IPS DF 19.7 (cell line): ENCODE measurements around the gene PSMB7.

ENCODE experiments used
- DNase-seq: peaks from one replicate; pipeline ENCODE4 v3.0.0-alpha.2; 2013; ENCODE audit warnings: low read depth, low spot score

PSMB7 gene

GRCh38 chr9:124415102-124415851 lies at the start of gene PSMB7:
PSMB7 (minus strand) TSS chr9:124415442; CDS start chr9:124415425, 17 bp downstream.
- DNase-seq: peak; percentile 74

DNA sequence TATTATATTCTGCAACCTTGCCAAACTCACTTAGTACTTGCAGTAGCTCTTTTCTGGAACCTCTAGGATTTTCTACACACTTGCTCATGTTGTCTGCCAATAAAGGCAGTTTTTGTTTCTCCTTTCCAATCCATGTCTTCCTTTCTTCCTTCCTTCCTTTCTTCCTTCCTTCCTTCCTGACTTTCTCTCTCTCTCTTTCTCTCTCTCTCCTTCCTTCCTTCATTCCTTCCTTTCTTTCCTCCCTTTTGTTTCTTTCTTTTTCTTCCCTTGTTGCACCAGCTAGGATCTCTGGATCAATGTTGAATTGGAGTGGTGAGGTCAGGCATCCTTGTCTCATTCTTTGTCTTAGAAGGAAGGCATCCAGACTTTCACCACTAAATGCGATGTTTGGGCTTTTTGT lies 47.5 kb upstream of the PSMB7 start:
- no peak for DNase-seq

- no peak for DNase-seq
These were observed 43.2 kb upstream of the PSMB7 start for GRCh38 chr9:124458441-124458840.

- no peak for DNase-seq
These were observed 42.7 kb upstream of the PSMB7 start for GRCh38 chr9:124457887-124458431.

- no peak for DNase-seq
These were observed 42.0 kb upstream of the PSMB7 start for GRCh38 chr9:124457079-124457886.

- no peak for DNase-seq
These were observed 41.3 kb upstream of the PSMB7 start for GRCh38 chr9:124456341-124457078.

DNA sequence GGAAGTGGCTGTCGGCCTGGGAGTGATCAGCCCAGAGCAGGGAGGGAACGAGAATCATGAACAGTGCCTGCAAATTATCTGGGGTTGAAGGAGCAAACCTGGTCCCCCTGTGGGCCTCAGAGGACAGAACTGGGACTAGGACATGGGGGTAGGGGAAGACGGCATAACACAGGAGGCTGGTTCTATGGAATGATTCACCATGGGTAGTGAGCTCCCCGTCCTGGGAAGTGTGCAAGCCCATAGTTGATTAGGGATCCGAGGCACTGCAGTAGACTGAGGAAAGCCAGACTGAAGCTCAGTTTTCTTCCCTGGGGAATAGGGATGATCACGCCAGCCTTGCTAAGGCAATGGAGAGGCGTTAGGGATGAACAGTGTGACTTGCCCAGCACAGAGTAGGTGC lies 40.6 kb upstream of the PSMB7 start:
- no peak for DNase-seq

GRCh38 chr9:124454791-124455443 lies 39.7 kb upstream of the PSMB7 start:
- no peak for DNase-seq

DNA sequence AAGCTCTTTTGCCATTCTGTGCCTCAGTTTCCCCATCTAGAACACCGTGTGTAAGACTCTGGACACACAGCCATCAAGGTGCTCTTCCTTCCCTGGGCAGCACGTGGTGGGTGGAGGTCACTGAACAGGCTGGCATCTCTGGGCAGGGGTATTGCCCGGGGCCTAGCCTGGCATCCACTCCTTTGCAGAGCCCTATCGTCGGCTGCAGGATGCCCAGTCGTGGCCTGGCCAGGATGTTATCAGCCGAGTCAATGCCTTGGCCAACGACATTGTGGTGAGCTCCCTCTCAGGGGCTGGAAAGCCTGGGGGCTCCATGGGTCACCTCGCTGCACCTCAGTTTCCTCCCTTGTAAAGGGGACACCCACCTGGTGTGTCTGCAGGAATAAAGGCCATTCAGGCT lies 39.1 kb upstream of the PSMB7 start:
- no peak for DNase-seq

GRCh38 chr9:124453586-124454191 lies 38.4 kb upstream of the PSMB7 start:
- DNase-seq: no peak

- DNase-seq: no peak
These were observed 37.8 kb upstream of the PSMB7 start for GRCh38 chr9:124452841-124453585.

DNA sequence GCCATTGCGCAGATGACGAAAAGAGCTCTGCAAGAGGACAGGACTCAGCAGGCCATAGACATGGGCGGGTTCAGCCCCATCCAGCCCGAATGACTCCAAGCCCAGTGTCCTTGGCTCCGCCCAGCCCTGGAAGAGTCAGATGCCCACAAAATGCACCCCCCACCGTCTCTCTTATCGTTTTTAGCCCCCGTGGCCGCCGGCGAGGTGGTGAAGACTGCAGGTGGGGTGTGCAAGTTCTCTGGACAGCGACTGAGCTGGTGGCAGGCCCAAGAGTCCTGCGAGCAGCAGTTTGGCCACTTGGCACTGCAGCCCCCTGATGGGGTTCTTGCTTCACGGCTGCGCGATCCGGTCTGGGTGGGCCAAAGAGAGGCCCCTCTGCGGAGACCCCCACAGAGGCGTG lies 37.1 kb upstream of the PSMB7 start:
- DNase-seq: no peak

GRCh38 chr9:124450931-124451661 lies 35.9 kb upstream of the PSMB7 start:
- DNase-seq: no peak

- peak; percentile 48 for DNase-seq
These were observed 35.1 kb upstream of the PSMB7 start, which contains the start of gene ADGRD2 for GRCh38 chr9:124450241-124450924. ADGRD2 (plus strand) TSS chr9:124450451; CDS start chr9:124451667, 1,216 bp downstream.

GRCh38 chr9:124449381-124450151 lies 34.3 kb upstream of the PSMB7 start:
- DNase-seq: no peak

DNA sequence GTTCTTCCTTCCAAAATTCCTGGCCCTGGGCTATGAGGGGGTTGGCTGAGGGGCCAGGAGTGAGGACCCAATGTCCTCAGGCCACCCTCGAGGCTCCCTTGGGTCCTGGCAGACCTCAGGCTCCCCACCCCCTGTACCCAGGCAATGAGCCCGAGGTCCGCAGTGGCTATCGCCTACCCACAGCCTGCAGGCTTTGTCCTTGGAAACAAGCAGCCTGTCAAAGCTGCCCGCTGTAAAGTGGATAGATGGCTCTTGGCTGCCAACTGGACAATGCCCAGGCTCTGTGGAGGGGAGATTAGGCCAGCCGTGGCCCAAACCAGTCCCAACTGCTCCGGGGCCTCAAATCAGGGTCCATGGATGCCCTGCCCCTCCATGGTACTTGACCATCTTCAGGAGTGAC lies 32.8 kb upstream of the PSMB7 start:
- DNase-seq: no peak

DNA sequence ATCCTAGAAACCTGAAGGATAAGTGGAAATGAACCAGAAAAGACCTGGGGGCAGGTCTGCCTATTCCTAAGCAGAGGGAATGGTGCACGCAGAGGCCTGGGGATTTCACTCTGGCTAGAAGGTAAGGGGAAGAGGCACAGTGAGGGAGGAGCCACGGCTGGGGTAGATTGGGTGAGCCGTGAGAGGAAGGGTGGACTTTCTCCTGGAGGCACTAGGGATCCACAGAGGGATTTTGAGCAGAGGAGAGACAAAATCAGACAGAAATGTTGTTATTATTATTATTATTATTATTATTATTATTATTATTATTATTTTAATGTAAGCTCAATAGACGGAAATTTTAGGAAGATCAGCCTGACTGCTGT lies 32.0 kb upstream of the PSMB7 start:
- DNase-seq: no peak

- no peak for DNase-seq
These were observed 28.9 kb upstream of the PSMB7 start for GRCh38 chr9:124444166-124444565.
